Endothelial cell of umbilical vein (primary cell): ENCODE results near the gene DOC2B. TPM values are rescaled to one million over a fixed set of nuclear protein-coding genes. Genes with fewer than 3 reads are reported as not detected.

ENCODE experiments used
- BruUV-seq: library from RNA; stranded (reverse); fragments of 400-500 nt; replicated peaks from 2 replicates; lab custom pipeline; 2021; lab: Mats Ljungman, UMichigan
- CTCF ChIA-PET: fragments of 300-600, 350-600 bp; sonication (Branson Sonifier 250); formaldehyde crosslinking; loops from one replicate; lab custom pipeline; 2021; ENCODE audit warnings: antibody characterized with exemption, inconsistent platforms; lab: Charles Lee
- POLR2A ChIA-PET: fragments of 300-600, 350-600 bp; sonication (Branson Sonifier 250); formaldehyde crosslinking; loops from one replicate; lab custom pipeline; 2021; ENCODE audit warnings: antibody characterized with exemption, inconsistent platforms; lab: Charles Lee
- DNase-seq: peaks from one replicate; pipeline ENCODE4 v3.0.0-alpha.2; 2011; ENCODE audit warnings: low read depth, low spot score
- FAIRE-seq: peaks from 2 replicates; lab custom pipeline; 2011; peaks lifted over from hg19 to GRCh38; lab: Jason Lieb, UNC
- H2AFZ ChIP-seq: 2 replicates; pipeline ENCODE4 v1.6.0; 2012; ENCODE audit warnings: low read depth, low read length, control low read depth, inconsistent platforms
- H3K27ac ChIP-seq: 2 replicates; pipeline ENCODE4 v1.5.1; 2011; ENCODE audit warnings: low read depth, mild to moderate bottlenecking, control low read depth, low read length, moderate library complexity; ENCODE audit not compliant: insufficient read depth
- H3K27me3 ChIP-seq, 2 experiments: 2 replicates each; pipeline versions ENCODE4 v1.6.0 to v1.6.1; 2011; ENCODE audit warnings: low read length in 2 of 2, mixed read lengths in 1 of 2; ENCODE audit not compliant: control insufficient read depth in 2 of 2, insufficient read depth in 2 of 2
- H3K36me3 ChIP-seq, 2 experiments: 2 replicates in 1 of 2; 3 replicates in 1 of 2; pipeline ENCODE4 v1.5.1; 2011; ENCODE audit warnings: low read length in 2 of 2, mild to moderate bottlenecking in 1 of 2, moderate library complexity in 1 of 2; ENCODE audit not compliant: control insufficient read depth in 2 of 2, insufficient read depth in 2 of 2; ENCODE audit errors: extremely low read depth in 1 of 2
- H3K4me1 ChIP-seq: 3 replicates; pipeline ENCODE4 v1.5.1; 2011; ENCODE audit warnings: mild to moderate bottlenecking, low read length; ENCODE audit not compliant: control insufficient read depth, insufficient read depth; ENCODE audit errors: extremely low read depth
- H3K4me2 ChIP-seq: 2 replicates; pipeline ENCODE4 v1.6.1; 2011; ENCODE audit warnings: low read length, control low read depth, mixed read lengths; ENCODE audit not compliant: insufficient read depth
- H3K4me3 ChIP-seq, 3 experiments: fragments of 200-600 bp in 1 of 3; sonication (generic), shearing (Covaris generic) in 1 of 3; replicated peaks in 1 of 3; 2 replicates each; pipeline ENCODE4 v1.5.1; 2011 to 2016; ENCODE audit warnings: control low read depth in 3 of 3, low read length in 3 of 3, mild to moderate bottlenecking in 2 of 3, inconsistent platforms in 1 of 3, low read depth in 1 of 3, moderate library complexity in 1 of 3; ENCODE audit not compliant: insufficient read depth in 1 of 3
- H3K79me2 ChIP-seq: 2 replicates; pipeline ENCODE4 v1.6.0; 2012; ENCODE audit warnings: low read length, inconsistent platforms; ENCODE audit not compliant: control insufficient read depth, insufficient read depth
- H3K9ac ChIP-seq: replicated peaks from 2 replicates; pipeline ENCODE3; 2011; ENCODE audit warnings: low read length, control low read depth; ENCODE audit not compliant: insufficient read depth; ENCODE audit errors: extremely low read depth
- H3K9me1 ChIP-seq: replicated peaks from 3 replicates; pipeline ENCODE4 v1.6.0; 2011; ENCODE audit warnings: mild to moderate bottlenecking, low read length; ENCODE audit not compliant: control insufficient read depth, insufficient read depth; ENCODE audit errors: extremely low read depth
- H3K9me3 ChIP-seq: replicated peaks from 2 replicates; pipeline ENCODE4 v1.5.1; 2012; ENCODE audit warnings: low read length, inconsistent platforms; ENCODE audit not compliant: control insufficient read depth, insufficient read depth
- H4K20me1 ChIP-seq: replicated peaks from 2 replicates; pipeline ENCODE3; 2011; ENCODE audit warnings: mild to moderate bottlenecking, low read length; ENCODE audit not compliant: control insufficient read depth, insufficient read depth; ENCODE audit errors: extremely low read depth
- EZH2 ChIP-seq: IDR thresholded peaks from 2 replicates; pipeline ENCODE4 v1.6.1; 2012; ENCODE audit warnings: borderline replicate concordance, low read depth, mild to moderate bottlenecking, moderate library complexity, low read length, inconsistent platforms; ENCODE audit not compliant: severe bottlenecking
- FOS ChIP-seq: IDR thresholded peaks from 2 replicates; pipeline ENCODE4 v1.6.1; 2011; ENCODE audit warnings: mild to moderate bottlenecking, low read length, moderate library complexity, borderline replicate concordance; ENCODE audit not compliant: insufficient read depth
- GATA2 ChIP-seq: IDR thresholded peaks from 2 replicates; pipeline ENCODE4 v1.7.0; 2011; ENCODE audit warnings: low read depth, mild to moderate bottlenecking, moderate library complexity, mixed read lengths, low read length; ENCODE audit not compliant: insufficient read length, insufficient read depth
- JUN ChIP-seq: IDR thresholded peaks from 2 replicates; pipeline ENCODE4 v1.6.1; 2011; ENCODE audit warnings: borderline replicate concordance, low read depth; ENCODE audit not compliant: insufficient read length, insufficient read depth
- MAX ChIP-seq: IDR thresholded peaks from 2 replicates; pipeline ENCODE4 v1.6.1; 2011; ENCODE audit not compliant: insufficient read depth, insufficient read length
- MYC ChIP-seq: IDR thresholded peaks from one replicate; pipeline ENCODE4 v1.6.1; 2011; ENCODE audit warnings: mild to moderate bottlenecking, low read depth, low read length
- POLR2A ChIP-seq: IDR thresholded peaks from 2 replicates; pipeline ENCODE4 v1.6.1; 2012; ENCODE audit warnings: low read depth, mild to moderate bottlenecking, control low read depth, low read length
- POLR2AphosphoS5 ChIP-seq: IDR thresholded peaks from 2 replicates; pipeline ENCODE4 v1.6.1; 2012; ENCODE audit warnings: low read depth, mild to moderate bottlenecking, control low read depth, low read length, moderate library complexity; ENCODE audit not compliant: insufficient read depth
- dilution Hi-C: fragments of 300-500 bp; cut with MboI; formaldehyde crosslinking; loops from one replicate; pipeline ENCODE4 v1.15.0; 2019; ENCODE audit warnings: low sequenced_read_pairs; ENCODE audit not compliant: extremely low pct_ligation_motif_present
- intact Hi-C: fragments of 100-400 bp; cut with micrococcal nuclease; formaldehyde crosslinking; loops from one replicate; pipeline ENCODE4 v1.10.0; 2022
- polyA plus RNA-seq, 4 experiments: library from polyadenylated mRNA; depleted of rRNA in 3 of 4; stranded (reverse) in 3 of 4; unstranded in 1 of 4; fragments of >200 nt; gene quantifications; 2 replicates each; pipeline versions ENCODE4 v1.2.1 to v1.2.3, GENCODE V29; 2011 to 2012; ENCODE audit warnings: missing spikeins in 1 of 4
- total RNA-seq: library from RNA; stranded (reverse); gene quantifications from 2 replicates; pipeline ENCODE4 v1.2.3, GENCODE V29; 2021
- TF ChIP-seq, protein P1 (sequence below), 2 donors: IDR thresholded peaks; 1 replicate in 1 of 2; 2 replicates in 1 of 2; pipeline ENCODE4 v1.5.1; 2011; ENCODE audit warnings: low read length in 2 of 2, mild to moderate bottlenecking in 2 of 2, moderate library complexity in 2 of 2, control low read depth in 1 of 2, inconsistent platforms in 1 of 2, low read depth in 1 of 2; ENCODE audit not compliant: insufficient read depth in 1 of 2; ENCODE audit errors: extremely low read depth in 1 of 2

Gene DOC2B
- total and polyA plus RNA-seq, 2 donors (not counting 3 experiments of a cell fraction or from before 2014, with no cell fraction given), result 0.10 to 0.22 TPM

- no peak overlapping the region for H2AFZ ChIP-seq
- TF ChIP-seq FOS (no peak), EZH2 (no peak), GATA2 (no peak), MAX (no peak), POLR2AphosphoS5 (no peak), JUN (no peak), MYC (no peak), POLR2A (no peak)
- TF ChIP-seq, protein P1, sequence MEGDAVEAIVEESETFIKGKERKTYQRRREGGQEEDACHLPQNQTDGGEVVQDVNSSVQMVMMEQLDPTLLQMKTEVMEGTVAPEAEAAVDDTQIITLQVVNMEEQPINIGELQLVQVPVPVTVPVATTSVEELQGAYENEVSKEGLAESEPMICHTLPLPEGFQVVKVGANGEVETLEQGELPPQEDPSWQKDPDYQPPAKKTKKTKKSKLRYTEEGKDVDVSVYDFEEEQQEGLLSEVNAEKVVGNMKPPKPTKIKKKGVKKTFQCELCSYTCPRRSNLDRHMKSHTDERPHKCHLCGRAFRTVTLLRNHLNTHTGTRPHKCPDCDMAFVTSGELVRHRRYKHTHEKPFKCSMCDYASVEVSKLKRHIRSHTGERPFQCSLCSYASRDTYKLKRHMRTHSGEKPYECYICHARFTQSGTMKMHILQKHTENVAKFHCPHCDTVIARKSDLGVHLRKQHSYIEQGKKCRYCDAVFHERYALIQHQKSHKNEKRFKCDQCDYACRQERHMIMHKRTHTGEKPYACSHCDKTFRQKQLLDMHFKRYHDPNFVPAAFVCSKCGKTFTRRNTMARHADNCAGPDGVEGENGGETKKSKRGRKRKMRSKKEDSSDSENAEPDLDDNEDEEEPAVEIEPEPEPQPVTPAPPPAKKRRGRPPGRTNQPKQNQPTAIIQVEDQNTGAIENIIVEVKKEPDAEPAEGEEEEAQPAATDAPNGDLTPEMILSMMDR (IDR thresholded peaks at IDR 0.05; ENCODE audit: extremely low read depth in 1 of 2, insufficient read depth in 1 of 2, low read depth in 1 of 2, low read length in 2 of 2), result no peak
- H3K9me1 ChIP-seq, result no peaks in the 10 kb centered on the region
- dilution Hi-C loops, result no loop called here
- no peaks in the 10 kb centered on the region for H3K36me3 ChIP-seq
- no peaks in the 10 kb centered on the region for H3K27me3 ChIP-seq
- H3K9me3 ChIP-seq, result no peaks in the 10 kb centered on the region
- no TSS peak for BruUV-seq
- DNase-seq (no peak), FAIRE-seq (no peak)
- H3K4me1 ChIP-seq, result no peaks in the 10 kb centered on the region
- H3K27ac ChIP-seq, result no peak overlapping the region
- no peak overlapping the region for H3K4me2 ChIP-seq
- intact Hi-C loops, result loop anchor here (2.0 kb wide), 2 partner anchors 145 to 223 kb away; no protein-coding TSS in a partner anchor
- H3K4me3 ChIP-seq, result no peak overlapping the region
- CTCF ChIA-PET, result interaction anchor here (0.9 to 3.2 kb wide), 7 partner anchors 145 to 539 kb away, joined by 3 to 85 read pairs (median 8); no protein-coding TSS in a partner anchor
- POLR2A ChIA-PET, result no interaction called here
- no peaks in the 10 kb centered on the region for H4K20me1 ChIP-seq
- no peak overlapping the region for H3K9ac ChIP-seq
- no peaks in the 10 kb centered on the region for H3K79me2 ChIP-seq
Observed at GRCh38 chr17:163514-164098, 17.8 kb downstream of the DOC2B start.
